A204.1 (cell line): ENCODE results near the gene PAN3.

ENCODE experiments used
- FAIRE-seq: peaks from 2 replicates; lab custom pipeline; 2012; peaks lifted over from hg19 to GRCh38; lab: Jason Lieb, UNC

PAN3 gene

DNA sequence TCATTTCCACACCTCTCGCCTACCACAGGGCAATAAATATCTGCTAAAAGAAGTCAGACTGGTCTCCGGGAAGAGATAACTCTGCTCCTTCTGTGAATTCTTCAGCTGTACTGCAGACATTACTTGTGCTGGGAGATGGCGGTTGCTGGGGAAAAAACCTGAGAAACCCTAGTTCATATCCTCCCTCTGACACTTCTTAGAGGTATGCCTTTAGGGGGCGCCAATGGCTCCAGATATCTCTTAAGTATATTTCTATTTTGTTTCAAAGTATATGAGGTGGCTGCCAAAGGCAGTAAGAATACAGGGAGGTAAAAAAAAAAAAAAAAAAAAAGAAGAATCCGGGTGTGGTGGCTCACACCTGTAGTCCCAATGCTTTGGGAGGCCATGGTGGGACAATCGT, 175.2 kb downstream of the PAN3 start:
- FAIRE-seq, result no peak

- FAIRE-seq, result no peak
These were observed 176.5 kb downstream of the PAN3 start for GRCh38 chr13:28314879-28315278.

- no peak for FAIRE-seq
These were observed 177.8 kb downstream of the PAN3 start for GRCh38 chr13:28316129-28316528.

DNA sequence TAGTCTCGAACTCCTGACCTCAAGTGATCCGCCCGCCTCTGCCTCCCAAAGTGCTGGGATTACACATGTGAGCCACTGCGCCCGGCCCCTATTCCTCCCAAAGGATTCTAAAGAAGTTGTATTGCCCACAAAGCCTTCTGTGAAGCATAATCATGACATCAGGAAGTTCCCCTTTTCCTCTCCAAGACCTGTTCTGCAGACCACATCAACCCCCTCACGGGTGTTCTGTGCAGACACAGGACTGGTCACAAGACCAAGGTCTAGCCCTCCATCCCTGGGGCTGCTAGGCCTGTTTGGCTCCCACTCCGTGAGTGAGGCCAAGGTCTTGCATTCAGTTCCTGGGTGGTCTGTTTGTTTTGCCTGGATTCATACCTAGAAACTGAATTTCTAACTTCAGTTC, 178.5 kb downstream of the PAN3 start:
- no peak for FAIRE-seq

DNA sequence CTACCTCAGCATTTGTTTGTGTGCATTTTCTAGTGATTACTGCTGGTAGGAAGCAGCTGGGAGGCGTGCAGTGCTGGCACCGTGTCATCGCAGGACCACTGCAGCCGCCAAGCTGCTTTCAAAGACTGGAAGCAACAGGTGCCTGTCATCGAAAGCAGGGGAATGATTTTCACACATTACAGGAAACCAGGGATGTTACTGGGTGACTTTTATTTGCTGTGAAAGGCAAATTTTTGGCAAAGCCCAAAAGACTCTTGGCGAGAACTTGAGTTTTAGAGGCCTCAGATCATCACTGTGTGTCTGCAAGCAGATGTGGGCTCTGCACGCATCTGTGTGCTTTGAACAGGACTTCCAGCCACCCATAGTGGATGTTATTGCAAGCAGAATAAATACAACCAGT, 180.2 kb downstream of the PAN3 start:
- FAIRE-seq, result no peak

- no peak for FAIRE-seq
These were observed 181.2 kb downstream of the PAN3 start for GRCh38 chr13:28319528-28319927.

- FAIRE-seq, result no peak
These were observed 181.9 kb downstream of the PAN3 start for GRCh38 chr13:28320209-28320608.

GRCh38 chr13:28320884-28321574, 182.7 kb downstream of the PAN3 start:
- no peak for FAIRE-seq

DNA sequence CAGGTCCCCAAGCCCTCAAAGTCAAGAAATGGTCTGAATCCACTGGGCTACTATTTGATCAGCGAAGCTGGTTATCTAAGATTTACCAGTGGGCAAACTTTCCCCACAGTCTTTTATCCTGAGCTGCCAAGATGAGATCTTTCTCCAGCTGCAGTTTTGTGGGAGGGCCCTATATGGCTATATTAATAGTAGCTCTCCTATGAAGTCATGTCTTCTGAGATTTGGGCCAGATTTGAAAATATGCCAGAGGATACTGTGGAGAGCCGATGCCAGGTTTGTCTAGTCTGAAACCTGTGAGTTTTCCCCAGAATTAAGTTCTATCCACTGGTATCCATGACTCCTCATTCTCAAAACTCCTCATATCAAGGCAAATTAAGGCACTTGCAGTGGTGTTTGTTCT, 183.4 kb downstream of the PAN3 start:
- FAIRE-seq, result no peak

DNA sequence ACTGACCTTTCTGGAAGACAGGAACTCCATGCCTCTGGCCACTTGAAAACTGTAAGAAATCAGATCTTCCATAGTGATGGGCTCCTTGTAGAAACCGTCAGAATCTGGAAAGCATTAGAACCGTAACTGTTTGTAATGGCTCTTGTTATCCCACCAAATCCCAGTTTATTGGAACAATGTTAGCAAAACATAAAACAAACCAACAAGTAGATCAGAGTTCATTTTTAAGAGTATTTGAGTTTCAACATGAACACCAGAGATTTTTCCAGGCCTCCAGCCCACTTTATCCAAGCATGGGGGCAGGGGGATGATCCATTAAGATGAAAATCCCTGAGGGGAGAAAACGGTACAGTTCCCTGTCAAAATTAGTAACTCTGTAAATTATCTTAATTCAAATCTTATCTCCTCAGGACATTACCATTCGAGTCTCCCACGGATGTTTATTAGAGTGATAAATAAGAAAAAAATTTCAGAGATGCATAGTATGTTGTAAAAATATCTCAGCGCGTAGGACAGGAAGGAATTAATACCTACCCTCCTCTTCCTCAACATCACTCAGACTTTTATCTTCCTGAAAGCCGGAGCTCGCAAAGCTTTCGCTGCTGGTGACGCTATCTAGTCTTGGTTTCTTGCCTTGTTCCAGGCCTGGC, 184.0 kb downstream of the PAN3 start:
- FAIRE-seq, result no peak

DNA sequence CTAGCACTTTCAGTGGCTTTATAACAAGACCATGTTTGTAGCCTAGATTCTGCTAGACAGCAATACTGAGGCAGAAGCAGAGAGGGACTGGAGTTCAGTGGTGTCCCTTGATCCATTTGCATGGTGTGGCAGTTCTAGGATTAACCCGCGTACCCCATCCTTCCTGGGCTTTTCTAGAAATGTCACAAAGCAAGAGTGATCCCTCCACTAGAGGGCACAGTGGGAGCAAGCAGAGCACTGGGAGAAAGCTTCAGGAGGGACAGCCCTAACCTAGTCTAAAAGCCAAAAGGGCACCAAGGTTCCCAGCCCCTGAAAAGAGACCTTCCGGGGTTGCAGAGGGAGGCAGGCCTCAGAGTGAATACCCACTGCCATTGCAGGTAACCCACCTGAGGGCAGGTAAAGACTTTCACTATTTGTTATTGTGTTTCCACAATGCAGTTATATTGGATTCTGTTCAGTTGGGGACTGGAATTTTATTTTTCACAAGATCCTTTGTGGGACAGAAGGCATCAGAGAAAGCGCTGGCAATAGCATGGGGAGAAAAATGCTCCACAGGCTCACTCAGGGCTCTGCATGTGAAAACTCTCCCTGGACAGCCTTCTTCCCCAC, 185.9 kb downstream of the PAN3 start:
- no peak for FAIRE-seq

- FAIRE-seq, result no peak
These were observed 186.7 kb downstream of the PAN3 start for GRCh38 chr13:28325022-28325421.

DNA sequence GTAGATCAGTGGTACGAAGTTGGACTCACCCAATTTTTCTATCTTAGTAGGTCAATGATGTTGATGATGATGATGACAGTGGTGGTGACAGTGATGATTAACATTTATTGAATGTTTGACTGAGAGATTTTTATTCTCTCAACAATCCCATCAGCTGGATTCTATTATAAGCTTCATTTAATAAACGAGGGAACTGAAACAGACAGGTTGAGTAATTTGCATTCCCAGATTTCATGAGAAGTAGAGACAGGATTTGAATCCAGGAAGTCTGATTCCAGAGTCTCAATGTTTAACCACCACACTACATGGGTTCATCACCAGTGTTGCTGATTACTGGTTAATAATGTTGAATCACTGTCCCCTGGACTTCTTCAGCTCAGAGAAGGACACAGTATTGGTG, 187.7 kb downstream of the PAN3 start:
- no peak for FAIRE-seq

DNA sequence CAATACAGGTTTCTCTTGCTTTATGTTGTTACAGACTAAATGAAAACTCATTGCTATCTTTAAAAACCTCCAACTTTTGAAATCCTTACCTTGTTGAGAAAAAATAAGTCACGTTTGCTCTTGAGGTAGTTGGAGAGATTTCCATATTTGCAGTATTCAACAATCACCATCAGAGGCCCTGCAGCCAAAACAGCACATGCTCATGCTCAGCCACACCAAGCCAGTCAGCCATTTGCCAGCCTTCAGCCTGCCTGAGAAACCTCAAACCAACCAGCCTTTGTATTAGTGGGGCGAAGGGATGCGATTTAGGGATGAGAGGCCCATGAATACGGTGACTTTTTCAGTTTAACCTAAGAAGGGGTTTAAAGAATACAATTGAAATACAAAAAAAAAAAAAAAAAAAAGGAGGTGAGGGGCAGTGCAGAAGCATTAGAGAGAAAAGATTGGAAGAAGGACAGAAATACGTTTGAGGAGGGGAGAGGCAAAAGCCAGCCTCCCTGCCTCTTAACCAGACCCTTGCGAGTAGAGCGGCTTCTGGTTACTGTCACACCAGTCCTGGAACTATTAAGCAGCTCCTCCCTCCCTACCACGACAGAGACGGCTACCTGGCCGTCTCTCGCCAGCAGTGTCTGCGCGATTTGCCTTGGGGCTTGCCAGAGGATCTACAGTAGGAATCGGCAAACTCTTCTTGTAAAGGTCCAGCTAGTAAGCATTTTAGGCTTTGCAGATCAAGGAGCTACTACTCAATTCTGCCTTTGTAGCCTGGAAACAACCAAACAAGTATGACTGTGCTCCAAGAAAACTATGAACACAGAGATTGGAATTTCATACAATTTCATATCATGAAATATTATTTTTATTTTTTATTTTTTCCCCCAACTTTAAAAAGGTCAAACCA, 189.3 kb downstream of the PAN3 start:
- no peak for FAIRE-seq

- FAIRE-seq, result no peak
These were observed 189.9 kb downstream of the PAN3 start for GRCh38 chr13:28328271-28328607.

- FAIRE-seq, result no peak
These were observed 191.2 kb downstream of the PAN3 start for GRCh38 chr13:28329395-28330158.

- FAIRE-seq, result no peak
These were observed 195.0 kb downstream of the PAN3 start for GRCh38 chr13:28333204-28333881.

DNA sequence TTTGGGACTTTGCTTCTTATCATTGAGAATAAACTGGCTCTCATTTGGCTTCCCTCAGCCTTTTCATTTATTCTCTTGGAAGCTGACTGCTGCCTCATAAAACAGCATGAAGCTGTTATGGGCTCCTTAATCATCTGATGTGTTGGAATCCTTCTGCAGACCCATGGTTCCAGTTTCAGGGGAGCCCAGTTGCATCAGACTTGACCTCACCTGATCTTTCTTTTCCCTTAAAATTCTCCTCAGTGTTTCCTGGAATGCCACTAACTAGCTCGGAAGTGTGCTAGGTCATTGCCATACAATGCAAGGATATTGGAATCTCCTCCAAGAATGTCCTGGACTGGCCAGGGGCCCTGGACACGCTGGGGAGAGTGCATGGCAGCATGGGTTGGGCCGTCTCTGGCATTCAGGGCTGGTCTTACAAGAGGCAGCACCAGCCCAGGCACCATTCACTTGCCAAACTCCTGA, 197.9 kb downstream of the PAN3 start:
- FAIRE-seq, result no peak

DNA sequence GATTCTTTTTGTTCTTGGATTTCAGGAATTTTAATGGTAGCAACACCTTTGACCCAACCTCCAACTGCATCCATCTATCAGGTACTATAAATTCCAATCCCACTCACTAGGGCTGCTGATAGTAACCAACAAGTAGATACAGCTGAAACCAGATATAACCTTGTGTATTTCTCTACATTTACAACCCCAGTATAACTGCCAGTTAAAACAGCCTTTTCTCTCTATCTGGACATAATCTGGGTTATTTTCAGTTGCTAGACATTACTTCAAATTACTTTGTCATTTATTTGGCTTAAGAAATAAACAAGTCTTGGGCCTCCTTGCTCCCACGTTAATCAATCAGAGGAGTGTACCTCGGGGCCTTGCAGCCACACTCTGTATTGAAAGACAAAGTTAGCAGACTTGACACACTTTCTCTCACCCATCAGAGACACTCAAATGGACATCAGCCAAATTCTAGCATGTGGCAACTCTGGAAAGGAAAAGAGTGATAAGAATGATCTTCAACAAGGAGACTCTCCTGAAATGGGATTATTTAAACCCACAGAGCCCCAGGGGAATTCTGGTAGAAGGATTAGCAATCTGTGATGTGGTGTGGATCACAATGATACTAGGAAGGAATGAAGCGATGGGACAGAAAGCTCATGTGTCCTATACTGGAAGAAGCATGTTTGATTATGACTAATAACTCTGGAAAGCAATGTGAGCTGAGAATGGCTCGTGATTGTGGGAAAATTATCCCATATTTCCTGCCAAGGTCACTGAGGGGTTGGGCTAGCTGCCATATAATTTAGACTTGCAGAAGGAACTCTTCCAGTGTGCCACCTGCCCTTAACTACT, 199.0 kb downstream of the PAN3 start:
- FAIRE-seq, result no peak

- FAIRE-seq, result no peak
These were observed 199.7 kb downstream of the PAN3 start for GRCh38 chr13:28338006-28338574.
